Glutamatergic neuron (in vitro differentiated cells): ENCODE results near the gene TFR2. TPM values are rescaled to one million over a fixed set of nuclear protein-coding genes. Genes with fewer than 3 reads are reported as not detected.
A peak's percentile ranks its signal among the peaks of the same experiment; 100 is the strongest.

Source experiments
- DNase-seq: peaks from one replicate; pipeline ENCODE4 v3.0.0; 2022
- H3K27ac Mint-ChIP-seq: one replicate; pipeline ENCODE4 v1.8.0; 2020; ENCODE audit warnings: mild to moderate bottlenecking, mixed read lengths, inconsistent platforms; ENCODE audit not compliant: unreplicated experiment
- H3K27me3 Mint-ChIP-seq: one replicate; pipeline ENCODE4 v1.8.0; 2020; ENCODE audit warnings: mild to moderate bottlenecking, moderate library complexity, mixed read lengths, inconsistent platforms; ENCODE audit not compliant: unreplicated experiment
- H3K36me3 Mint-ChIP-seq: one replicate; pipeline ENCODE4 v1.8.0; 2020; ENCODE audit warnings: mild to moderate bottlenecking, mixed read lengths, inconsistent platforms; ENCODE audit not compliant: unreplicated experiment
- H3K4me1 Mint-ChIP-seq: one replicate; pipeline ENCODE4 v1.8.0; 2020; ENCODE audit warnings: mild to moderate bottlenecking, low read depth, mixed read lengths, inconsistent platforms; ENCODE audit not compliant: unreplicated experiment
- H3K4me3 Mint-ChIP-seq: one replicate; pipeline ENCODE4 v1.8.0; 2020; ENCODE audit warnings: mild to moderate bottlenecking, mixed read lengths, inconsistent platforms; ENCODE audit not compliant: unreplicated experiment
- H3K9me3 Mint-ChIP-seq: one replicate; pipeline ENCODE4 v1.8.0; 2020; ENCODE audit warnings: mild to moderate bottlenecking, moderate library complexity, mixed read lengths, inconsistent platforms; ENCODE audit not compliant: unreplicated experiment
- CTCF ChIP-seq: fragments of 200-600 bp; sonication (generic); IDR thresholded peaks from one replicate; pipeline ENCODE4 v1.5.0; 2021; ENCODE audit not compliant: partially characterized antibody, unreplicated experiment
- long read RNA-seq: library from polyadenylated mRNA; unstranded; transcript quantifications from one replicate; pipeline ENCODE4 v2.0.0, GENCODE V29; 2020; ENCODE audit not compliant: unreplicated experiment
- total RNA-seq: library from RNA; stranded (reverse); fragmentation: NEBNext Ultra II Directional; extraction: Animal tissue kit (Norgen Biotek cat#: 25700); gene quantifications from one replicate; pipeline ENCODE4 v1.2.1, GENCODE V29; 2021; ENCODE audit not compliant: unreplicated experiment

TFR2 gene
- 5.1 TPM for total RNA-seq
- long read RNA-seq: 0 reads

GRCh38 chr7:100641463-100641859, at the start of gene TFR2:
TSS of gene TFR2 (minus strand) at chr7:100641552. CDS start at chr7:100641509, 43 bp downstream.
- Mint-ChIP-seq H3K27ac (no peak within 1 kb of the TSS), H3K4me1 (peaks cover 3% of the 10 kb centered on the region), H3K36me3 (no peaks in the 10 kb centered on the region), H3K4me3 (peak within 1 kb of the TSS; percentile 25), H3K27me3 (peaks cover 6% of the 10 kb centered on the region), H3K9me3 (peaks cover 2% of the 10 kb centered on the region)
- TF ChIP-seq CTCF: no peak
- no peak for DNase-seq

- H3K9me3 Mint-ChIP-seq: peaks cover 12% of the 10 kb centered on the region
- no peaks in the 10 kb centered on the region for H3K36me3 Mint-ChIP-seq
- peaks cover 17% of the 10 kb centered on the region for H3K27me3 Mint-ChIP-seq
- peak overlapping the region; percentile 50 for H3K4me3 Mint-ChIP-seq
- TF ChIP-seq CTCF: no peak
- DNase-seq: no peak
- H3K27ac Mint-ChIP-seq: peak overlapping the region; percentile 64
- H3K4me1 Mint-ChIP-seq: peaks cover 25% of the 10 kb centered on the region
Measured at GRCh38 chr7:100689230-100690135, 48.1 kb upstream of the TFR2 start.

- Mint-ChIP-seq H3K4me3 (peak overlapping the region; percentile 63), H3K9me3 (peaks cover 13% of the 10 kb centered on the region), H3K36me3 (no peaks in the 10 kb centered on the region), H3K27me3 (peaks cover 17% of the 10 kb centered on the region), H3K4me1 (peaks cover 25% of the 10 kb centered on the region), H3K27ac (peak overlapping the region; percentile 64)
- TF ChIP-seq CTCF: no peak
- no peak for DNase-seq
Measured at GRCh38 chr7:100688326-100688860, 47.0 kb upstream of the TFR2 start.

- Mint-ChIP-seq H3K27ac (no peak overlapping the region), H3K36me3 (no peaks in the 10 kb centered on the region)
Measured at GRCh38 chr7:100687751-100688300, 46.5 kb upstream of the TFR2 start.

More at GRCh38 chr7:100687751-100688300, 46.5 kb upstream of the TFR2 start:
- Mint-ChIP-seq H3K4me1 (peaks cover 21% of the 10 kb centered on the region), H3K9me3 (peaks cover 10% of the 10 kb centered on the region), H3K4me3 (no peak overlapping the region), H3K27me3 (peaks cover 12% of the 10 kb centered on the region)
- TF ChIP-seq CTCF: no peak
- no peak for DNase-seq
